GM18909 (cell line): ENCODE results near the gene AP2B1.

Source experiments
- ATAC-seq: cut with Tn5 transposase; IDR thresholded peaks from one replicate; pipeline ENCODE4 v1.9.1; 2021; ENCODE audit warnings: mild to moderate bottlenecking; ENCODE audit not compliant: unreplicated experiment, poor library complexity

AP2B1 gene

DNA sequence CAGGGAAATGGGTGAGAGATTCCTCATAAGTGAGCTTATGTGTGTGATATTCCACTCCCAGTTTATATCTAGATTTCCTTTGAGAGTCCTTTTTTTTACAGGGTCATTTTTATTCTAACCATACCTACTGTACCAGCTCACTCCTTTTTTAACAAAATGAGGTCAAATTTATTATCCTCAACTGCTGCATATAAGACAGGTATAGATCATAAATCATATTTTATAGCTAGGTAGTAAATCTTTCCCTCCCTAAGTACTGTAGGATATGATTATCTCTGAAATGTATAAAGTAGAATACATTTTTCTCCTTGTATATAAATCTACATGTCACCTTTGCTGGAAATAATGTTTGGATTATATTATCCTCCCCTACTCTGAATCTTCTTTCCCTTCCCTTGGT is 31.5 kb downstream of the AP2B1 start:
- ATAC-seq: no peak

DNA sequence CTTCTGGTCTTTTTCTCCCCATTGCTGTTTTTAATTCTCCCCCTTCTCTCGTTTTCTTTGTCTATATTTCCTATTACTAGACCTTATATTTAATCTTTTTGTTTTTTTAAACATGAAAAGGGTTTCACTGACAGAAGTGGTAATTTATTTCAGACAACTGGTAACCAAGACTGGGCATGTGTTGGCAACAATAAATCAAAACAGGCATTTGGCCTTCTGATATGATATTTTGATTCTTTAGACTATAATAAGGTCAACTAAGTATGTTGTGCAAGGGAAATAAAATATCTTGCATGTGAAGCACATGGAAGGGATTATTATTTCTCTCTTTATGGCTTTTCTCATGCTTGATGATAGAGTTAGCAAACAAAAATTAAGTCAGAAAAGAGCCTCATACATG is 34.6 kb downstream of the AP2B1 start:
- no peak for ATAC-seq

DNA sequence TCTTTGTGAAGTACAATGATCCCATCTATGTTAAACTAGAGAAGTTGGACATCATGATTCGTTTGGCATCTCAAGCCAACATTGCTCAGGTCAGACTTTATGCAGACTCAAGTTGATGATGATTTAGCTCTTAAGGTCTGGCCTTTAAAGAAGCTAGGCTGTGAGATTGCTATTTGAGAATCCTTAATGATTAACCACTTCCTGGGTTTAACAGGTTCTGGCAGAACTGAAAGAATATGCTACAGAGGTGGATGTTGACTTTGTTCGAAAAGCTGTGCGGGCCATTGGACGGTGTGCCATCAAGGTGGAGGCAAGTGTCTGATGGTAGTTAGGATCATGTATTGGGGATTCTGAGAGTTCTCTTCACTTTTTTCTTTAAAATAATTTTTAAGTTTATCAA is 40.3 kb downstream of the AP2B1 start:
- no peak for ATAC-seq

DNA sequence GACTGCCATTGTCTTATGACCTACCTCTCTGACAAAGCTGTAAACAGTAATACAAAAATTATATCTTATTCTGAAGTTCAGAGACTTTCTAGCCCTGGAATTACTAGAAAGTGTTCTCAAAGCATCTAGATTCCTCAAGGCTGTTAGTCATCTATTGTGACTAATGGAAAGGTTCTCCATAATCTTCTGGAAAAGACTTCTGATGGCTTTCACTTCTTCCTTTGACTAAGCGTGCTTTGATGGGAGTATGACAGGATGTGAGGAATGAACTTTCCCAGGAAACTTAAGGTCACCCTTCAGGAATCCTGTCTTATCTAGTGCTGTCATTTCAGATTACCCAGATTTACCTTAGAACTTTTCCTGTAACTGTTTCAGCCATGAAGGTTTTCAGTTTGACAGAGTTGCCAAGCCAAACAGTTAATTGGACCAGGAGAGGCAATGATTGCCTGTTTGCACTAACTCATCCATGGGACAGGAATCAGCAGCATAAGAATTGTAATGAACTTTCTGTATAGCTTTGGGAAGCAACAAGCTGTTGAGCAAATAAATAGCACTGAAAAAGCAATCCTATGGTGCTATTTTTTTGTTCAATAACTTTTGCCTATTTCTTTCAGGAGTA is 43.5 kb downstream of the AP2B1 start:
- ATAC-seq: no peak

DNA sequence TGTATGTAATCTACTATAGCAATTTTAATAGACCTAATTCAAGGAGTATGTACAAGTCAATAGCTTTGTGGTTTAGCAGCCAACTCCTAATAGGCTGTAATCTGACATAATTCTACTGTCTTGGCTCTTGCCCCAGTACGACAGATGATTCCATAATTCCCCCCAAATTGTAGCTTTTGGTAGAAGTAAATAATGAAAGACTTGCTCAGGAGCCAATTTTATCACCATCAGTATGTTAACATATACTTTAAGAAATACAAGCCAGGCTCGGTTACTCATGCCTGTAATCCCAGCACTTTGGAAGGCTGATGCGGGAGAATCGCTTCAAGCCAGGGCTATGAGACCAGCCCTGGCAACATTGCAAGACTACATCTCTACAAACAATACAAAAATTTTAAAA is 53.9 kb downstream of the AP2B1 start:
- no peak for ATAC-seq

DNA sequence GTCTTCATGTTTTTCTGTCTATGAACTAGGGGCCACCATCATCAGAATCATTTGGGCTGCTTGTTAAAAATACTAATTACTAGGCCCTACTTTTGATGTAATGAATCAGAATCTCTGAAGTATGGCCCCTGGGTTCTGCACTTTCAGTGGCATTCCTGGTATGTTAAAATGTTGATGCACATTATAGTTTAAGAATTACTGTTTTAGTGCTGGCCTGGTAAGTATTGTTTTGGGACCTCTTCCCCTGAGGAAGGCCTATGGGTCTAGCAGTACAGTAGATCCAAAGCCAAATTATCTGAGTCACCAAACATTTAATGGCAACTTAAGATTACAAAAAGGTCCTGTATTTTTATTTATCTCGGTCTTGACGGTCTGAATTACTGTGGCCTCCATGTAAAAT is 58.8 kb downstream of the AP2B1 start:
- no peak for ATAC-seq

DNA sequence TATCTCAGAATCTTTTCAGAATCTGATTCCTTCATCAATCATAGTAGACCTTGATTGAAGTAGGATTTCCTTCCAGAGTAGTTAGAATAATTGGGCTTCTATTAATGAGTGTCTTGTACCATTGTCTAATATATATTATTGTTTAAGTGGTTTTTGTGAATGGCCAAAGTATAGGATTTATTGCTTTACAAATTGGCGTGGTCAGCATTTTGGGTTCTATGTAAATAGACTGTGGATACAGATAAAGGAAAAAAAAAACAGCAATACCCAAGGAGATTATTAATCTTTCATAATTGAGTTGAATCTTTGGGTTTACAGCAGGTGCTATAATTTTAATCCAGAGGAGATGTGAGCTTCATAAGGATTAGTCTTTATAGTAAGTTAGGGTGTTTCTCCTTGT is 64.3 kb downstream of the AP2B1 start:
- no peak for ATAC-seq

DNA sequence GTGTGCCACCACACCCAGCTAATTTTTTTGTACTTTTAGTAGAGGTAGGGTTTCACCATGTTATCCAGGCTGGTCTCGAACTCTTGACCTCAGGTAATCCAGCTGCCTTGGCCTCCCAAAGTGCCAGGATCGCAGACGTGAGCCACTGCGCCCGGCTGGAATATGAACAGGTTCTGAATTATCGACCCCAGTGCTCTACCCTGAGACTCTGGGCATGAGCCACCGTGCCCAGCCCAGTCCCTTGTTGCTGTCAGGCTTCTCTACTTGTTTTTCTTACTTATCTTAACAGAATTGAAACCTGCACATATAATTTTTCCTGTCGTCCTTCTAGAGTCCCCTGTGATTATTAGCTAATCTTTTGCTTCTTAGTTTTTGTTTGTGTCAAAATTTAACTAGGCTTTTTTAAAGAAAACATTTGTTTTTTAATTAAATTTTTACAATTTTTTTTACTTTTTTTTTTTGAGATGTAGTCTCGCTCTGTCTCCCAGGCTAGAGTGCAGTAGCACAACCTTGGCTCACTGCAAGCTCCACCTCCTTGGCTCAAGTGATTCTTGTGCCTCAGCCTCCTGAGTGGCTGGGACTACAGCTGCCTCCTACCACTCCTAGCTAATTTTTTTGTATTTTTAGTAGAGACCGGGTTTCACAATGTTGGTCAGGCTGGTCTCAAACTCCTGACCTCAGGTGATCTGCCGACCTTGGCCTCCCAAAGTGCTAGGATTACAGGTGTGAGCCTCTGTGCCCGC is 66.7 kb downstream of the AP2B1 start:
- ATAC-seq: no peak

DNA sequence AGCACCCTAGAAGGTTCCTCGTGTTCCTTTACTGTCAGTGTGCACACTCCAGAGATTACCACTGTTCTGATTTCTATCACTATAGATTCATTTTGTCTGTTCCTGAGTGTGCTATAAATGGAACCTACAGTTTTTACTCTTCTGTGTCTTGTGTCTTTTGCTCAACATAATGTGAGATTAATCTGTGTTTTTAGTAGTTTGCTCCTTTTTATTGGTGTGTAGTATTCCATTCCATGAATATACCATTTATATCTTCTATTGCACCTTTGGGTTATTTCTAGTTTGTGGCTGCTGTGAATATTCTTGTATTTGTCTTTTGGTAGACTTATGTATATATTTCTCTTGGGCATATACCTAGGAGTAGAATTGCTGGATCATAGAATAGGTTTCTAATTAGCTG is 68.2 kb downstream of the AP2B1 start:
- no peak for ATAC-seq

DNA sequence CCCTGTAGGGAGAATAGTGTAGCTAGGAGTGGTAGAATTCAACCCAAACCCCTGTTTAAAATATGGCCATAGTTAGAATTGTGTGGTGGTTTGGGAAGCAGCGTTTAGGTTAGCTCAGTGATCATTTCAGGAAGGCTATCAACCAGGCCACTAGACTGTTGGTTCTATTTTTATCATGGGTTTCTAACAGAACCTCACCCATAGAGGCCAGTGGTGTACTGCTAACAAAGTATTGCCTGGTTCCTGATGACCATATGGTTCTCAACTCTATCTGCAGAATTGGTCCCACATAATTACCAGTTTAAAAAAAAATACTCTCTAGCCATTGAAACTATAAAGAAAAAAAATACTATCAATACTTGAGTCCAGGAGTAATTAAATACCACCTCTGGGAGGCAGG is 73.8 kb downstream of the AP2B1 start:
- ATAC-seq: no peak

DNA sequence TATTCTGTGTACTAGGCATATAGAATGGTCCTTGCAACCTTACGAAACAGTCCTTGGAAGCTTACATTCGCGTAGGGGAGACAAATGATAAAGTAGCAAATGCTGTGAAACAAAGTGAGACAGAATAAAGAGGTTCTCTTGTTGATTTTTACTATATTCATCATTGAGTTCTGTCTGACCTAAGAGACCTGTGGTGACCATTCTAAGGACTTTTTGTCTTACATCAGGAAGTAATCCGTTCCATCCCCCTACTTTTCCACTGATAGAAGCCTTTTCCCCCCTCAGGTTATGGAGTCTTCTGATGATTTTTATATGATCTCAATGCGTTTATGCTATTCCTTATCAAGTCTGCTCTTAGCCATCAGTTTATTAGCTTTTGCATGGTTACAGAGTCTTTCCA is 77.6 kb downstream of the AP2B1 start:
- ATAC-seq: no peak

DNA sequence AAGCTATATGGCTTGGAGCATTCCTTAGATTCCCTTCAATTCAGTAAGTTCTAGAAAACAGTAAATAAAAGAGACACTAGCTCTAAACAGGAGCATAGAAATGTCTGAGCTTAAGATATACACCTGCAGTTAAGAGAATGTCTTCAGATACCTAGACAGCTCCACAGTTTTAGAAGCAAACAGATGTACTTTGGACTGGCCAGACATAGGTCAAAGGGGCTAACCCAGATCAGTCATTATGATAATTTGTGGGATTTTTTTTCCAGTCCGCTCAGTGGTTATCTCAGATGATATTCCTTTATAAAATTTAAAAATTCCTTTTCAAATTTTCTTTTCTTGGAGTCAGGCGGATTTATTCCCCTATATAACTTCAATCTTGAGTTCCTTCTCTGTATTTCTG is 78.5 kb downstream of the AP2B1 start:
- no peak for ATAC-seq

DNA sequence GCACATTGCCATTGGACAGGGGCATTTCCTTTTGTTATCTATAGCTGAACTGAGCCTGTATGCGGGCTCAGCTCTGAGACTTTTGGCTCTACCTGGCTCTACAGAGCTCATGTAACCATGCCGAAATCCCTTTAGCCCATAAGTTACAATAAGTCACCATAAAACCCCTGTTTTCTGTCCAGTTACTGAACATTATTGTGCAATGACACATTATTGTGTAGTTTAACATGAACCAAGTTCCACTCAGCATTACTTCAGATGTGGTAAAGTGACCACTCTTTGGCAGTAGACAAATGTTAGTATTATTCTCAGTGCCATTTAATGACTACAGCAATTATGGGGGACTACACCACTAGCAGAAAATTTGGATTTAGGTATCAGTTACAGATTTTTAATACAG is 78.9 kb downstream of the AP2B1 start:
- ATAC-seq: no peak

DNA sequence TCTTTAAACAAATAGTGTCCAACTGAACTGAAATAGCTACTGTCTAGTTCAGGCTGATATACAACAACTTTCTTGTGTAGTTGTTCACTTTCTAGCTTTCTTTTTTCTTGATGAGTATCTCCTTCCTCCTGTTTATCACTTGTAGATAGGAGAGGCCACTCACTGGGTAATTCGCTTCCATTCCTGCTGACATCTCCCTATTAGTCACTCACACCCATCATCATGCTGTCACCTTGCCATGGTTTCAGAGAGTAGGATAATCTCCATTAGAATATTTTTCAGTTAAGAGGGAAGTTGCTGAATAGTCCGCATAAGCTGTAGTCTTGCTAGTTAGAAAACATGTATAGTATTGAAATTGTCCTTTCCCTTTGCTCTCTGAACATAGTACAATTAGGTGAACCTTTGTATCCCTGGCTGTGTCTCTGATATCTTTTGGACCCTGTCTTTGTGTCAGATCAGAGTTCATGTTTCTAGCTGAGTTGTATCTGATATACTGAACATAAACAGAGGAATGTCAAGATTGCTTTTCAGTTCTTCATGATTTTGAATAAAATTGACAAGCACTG is 79.9 kb downstream of the AP2B1 start:
- no peak for ATAC-seq

DNA sequence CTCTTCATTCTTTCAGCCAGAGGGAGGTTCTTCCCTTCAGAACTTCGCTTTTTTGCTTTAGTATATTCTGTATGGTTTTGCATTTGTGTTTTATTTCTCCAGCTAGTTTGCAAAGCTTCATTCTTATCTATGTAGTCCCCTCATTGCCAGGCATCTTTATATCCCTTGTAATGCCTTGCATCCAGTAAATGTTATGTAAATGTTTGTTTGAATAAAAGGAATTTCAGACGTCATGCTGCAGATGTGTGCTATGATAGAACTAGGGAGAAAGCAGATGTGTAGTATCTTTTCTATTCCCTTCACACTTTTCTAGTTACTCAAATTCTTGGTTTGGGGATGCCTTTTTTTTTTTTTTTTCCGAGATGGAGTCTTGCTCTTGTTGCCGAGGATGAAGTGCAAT is 81.7 kb downstream of the AP2B1 start:
- ATAC-seq: no peak

DNA sequence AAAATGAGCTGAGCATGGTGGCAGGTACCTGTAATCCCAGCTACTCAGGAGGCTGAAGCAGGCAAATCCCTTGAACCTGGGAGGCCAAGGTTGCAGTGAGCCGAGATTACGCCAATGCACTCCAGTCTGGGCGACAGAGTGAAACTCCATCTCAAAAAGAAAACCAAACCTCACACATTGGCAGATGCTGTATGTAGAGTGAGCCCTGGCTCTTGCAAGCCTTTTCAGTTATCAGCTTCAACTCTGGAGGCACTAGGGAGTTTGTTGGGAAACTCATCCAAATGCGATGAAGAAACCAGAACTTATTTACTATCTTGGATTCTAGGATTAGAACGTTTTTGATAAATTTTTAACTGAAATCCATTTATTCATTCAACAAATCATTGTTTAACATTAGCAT is 87.4 kb downstream of the AP2B1 start:
- ATAC-seq: no peak

DNA sequence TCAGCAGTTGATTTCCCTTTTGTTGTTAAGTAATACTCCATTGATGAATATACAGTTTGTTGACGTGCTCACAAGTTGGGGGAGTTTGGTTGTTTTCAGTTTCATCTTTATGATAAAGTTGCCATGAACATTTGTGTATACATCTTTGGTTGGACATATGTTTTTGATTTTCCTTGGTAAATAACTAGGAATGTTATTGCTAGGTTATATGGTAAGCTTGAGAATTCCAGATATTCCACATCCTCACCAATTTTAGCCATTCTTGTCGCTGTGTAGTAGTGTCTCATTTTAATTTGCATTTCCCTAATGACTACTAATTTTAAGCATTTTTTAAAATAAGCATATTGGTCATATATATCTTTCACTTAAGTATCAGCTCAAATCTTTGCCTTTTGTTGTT is 89.3 kb downstream of the AP2B1 start:
- ATAC-seq: no peak

DNA sequence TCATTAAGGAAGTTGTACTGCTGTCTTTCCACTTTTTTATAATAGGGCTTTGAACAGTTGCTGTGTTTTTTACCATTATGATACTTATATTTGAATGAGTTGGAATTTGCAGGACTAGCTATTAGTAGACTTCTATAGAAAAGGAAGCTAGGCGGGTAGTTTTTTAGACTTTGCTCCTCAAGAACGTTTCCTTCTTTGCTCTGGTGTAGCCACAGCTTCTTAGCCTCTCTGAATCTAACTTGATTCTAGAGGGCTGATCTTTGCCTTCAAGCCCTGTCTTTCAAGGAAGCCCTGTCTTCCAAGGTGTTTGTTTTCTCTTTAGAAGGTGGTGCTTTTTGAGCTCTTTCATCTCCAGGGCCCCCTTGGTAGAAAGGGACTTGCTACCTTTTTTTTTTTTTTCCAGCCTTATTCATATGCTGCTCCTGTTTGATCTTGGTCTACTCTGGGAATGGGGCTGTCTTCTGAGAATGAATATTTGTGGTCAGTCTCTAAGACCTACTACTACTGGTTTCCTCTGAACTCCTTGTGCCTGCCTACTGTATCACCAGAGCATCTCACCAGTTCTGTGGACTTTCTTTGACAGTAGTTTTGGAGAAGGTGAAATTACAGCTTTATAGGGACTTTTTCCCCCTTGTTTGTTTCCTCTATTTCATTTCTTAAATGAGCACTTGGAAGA is 92.0 kb downstream of the AP2B1 start:
- no peak for ATAC-seq

DNA sequence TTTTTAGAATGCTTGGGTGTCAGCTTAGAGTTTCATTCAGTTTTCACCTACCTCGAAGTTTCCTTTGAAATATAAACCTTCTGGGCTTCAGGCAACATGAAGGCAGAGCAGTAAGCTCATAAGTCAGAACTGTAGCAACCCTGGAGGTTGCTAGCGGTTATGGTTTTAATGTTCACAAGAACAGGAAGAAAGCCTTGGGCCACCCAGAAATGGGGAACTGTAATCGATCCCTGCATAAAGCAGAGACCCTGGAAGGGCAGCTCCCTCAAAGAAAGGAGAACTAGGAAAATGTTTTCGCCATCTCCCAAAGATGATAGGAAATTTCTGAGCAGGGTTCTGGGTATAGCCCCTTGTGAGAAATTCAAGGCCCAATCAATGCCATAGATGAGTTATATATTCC is 96.5 kb downstream of the AP2B1 start:
- no peak for ATAC-seq

DNA sequence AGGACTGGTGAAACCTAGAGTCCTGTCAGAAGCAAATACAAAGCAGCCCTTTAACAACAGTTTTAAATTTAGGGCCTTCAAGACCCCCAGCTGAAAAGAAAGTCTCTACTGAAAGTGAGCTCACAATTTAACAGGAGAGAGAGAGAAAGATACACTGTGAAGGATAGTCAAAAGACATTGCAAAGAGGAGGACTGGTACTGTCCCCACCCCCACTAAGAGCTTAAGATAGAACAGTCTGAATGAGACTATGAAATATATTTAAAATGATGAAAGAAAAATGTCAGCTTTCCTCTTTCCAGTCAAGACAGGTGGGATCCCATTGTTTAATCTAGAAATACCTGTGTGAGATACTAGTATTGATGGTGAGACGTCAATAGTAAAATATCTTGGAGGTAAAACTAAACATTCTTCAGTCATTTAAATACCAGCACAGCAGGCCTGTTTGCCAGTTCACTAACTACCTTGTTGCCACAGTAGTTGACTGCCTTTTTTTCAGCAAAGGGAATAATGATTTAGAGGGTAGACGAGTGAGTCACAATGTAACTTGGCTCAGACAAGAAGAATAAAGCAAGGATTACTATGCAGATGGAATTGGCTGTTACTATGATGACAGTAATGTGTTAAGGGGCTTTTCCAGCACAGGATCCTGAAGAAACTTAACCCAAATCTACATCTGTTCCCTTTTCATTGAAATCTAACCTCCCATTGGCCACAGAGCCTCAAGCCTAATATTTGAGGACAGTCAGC is 97.1 kb downstream of the AP2B1 start:
- no peak for ATAC-seq
